HG03469 (cell line): Measurements from ENCODE around the gene RIC1.

Experiments used
- ATAC-seq: cut with Tn5 transposase; IDR thresholded peaks from one replicate; pipeline ENCODE4 v1.9.1; 2021; ENCODE audit warnings: mild to moderate bottlenecking, moderate library complexity, moderate number of reproducible peaks; ENCODE audit not compliant: unreplicated experiment

Gene RIC1

GRCh38 chr9:5820425-5820824, 191.5 kb downstream of the RIC1 start:
- ATAC-seq, result no peak

GRCh38 chr9:5825223-5825622, 196.3 kb downstream of the RIC1 start:
- no peak for ATAC-seq
